Esophagus squamous epithelium (tissue), 4 donors: Measurements from ENCODE around the gene MEIKIN.

Source experiments
- POLR2A ChIP-seq, 4 donors: fragments of 450-650 bp; IDR thresholded peaks; one replicate each; pipeline ENCODE4 v1.6.1; 2017; ENCODE audit warnings: antibody characterized with exemption in 4 of 4, mild to moderate bottlenecking in 4 of 4, moderate library complexity in 3 of 4
- TF ChIP-seq, protein P1 (sequence below), 6 experiments: fragments of 450-650 bp in 4 of 6; fragments of 200-600 bp in 2 of 6; sonication (generic) in 2 of 6; IDR thresholded peaks; one replicate each; pipeline ENCODE4 v1.5.1; 2016 to 2019; ENCODE audit warnings: antibody characterized with exemption in 6 of 6, mild to moderate bottlenecking in 4 of 6, moderate library complexity in 4 of 6

DNA sequence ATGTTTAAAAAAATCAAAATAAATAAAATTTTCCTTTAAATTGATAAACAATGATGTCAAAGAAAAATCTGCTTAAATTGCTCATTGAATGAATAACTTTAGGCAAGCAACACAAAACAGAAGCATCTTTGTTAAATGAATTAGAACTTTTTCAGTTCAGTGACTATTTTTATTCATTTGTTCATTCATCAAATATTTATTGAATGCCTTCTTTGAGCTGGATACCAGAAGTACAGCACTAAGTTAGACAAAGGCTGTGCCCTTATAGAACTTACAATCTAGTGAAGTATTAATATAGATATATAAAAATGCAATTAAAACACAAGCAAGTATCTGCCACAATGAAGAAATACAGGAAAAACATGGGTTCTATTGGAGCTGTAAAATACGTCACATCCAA, 159.4 kb downstream of the MEIKIN start:
- TF ChIP-seq, protein P1, sequence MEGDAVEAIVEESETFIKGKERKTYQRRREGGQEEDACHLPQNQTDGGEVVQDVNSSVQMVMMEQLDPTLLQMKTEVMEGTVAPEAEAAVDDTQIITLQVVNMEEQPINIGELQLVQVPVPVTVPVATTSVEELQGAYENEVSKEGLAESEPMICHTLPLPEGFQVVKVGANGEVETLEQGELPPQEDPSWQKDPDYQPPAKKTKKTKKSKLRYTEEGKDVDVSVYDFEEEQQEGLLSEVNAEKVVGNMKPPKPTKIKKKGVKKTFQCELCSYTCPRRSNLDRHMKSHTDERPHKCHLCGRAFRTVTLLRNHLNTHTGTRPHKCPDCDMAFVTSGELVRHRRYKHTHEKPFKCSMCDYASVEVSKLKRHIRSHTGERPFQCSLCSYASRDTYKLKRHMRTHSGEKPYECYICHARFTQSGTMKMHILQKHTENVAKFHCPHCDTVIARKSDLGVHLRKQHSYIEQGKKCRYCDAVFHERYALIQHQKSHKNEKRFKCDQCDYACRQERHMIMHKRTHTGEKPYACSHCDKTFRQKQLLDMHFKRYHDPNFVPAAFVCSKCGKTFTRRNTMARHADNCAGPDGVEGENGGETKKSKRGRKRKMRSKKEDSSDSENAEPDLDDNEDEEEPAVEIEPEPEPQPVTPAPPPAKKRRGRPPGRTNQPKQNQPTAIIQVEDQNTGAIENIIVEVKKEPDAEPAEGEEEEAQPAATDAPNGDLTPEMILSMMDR (IDR thresholded peaks at IDR 0.05) = no peak
- TF ChIP-seq POLR2A (IDR thresholded peaks at IDR 0.05) = no peak
